Immature natural killer cell (primary cell): ENCODE results near the gene GRIK4. TPM values are rescaled to one million over a fixed set of nuclear protein-coding genes. Genes with fewer than 3 reads are reported as not detected.
"Not testable (repeated sequence)": the region's sequence is repeated elsewhere in the genome, so short reads cannot be mapped to it uniquely, and the experiment has no call there.

Source experiments
- DNase-seq, 3 donors: peaks; one replicate each; pipeline ENCODE4 v3.0.0; 2022; ENCODE audit warnings: mixed read lengths in 1 of 3
- H3K27ac Mint-ChIP-seq, 6 donors: one replicate each; pipeline ENCODE4 v1.8.0; 2020; ENCODE audit warnings: mixed read lengths in 6 of 6, mild to moderate bottlenecking in 5 of 6, inconsistent platforms in 4 of 6, moderate library complexity in 3 of 6
- H3K27me3 Mint-ChIP-seq, 3 donors: one replicate each; pipeline ENCODE4 v1.8.0; 2020 to 2021; ENCODE audit warnings: low read depth in 3 of 3, mild to moderate bottlenecking in 3 of 3, mixed read lengths in 3 of 3, moderate library complexity in 3 of 3, inconsistent platforms in 1 of 3
- H3K36me3 Mint-ChIP-seq, 3 donors: one replicate each; pipeline ENCODE4 v1.8.0; 2020; ENCODE audit warnings: mixed read lengths in 3 of 3, inconsistent platforms in 2 of 3, mild to moderate bottlenecking in 2 of 3
- H3K4me1 Mint-ChIP-seq, 2 donors: one replicate each; pipeline ENCODE4 v1.8.0; 2020; ENCODE audit warnings: inconsistent platforms in 2 of 2, mild to moderate bottlenecking in 2 of 2, mixed read lengths in 2 of 2, moderate library complexity in 1 of 2
- H3K4me3 Mint-ChIP-seq, 5 donors: one replicate each; pipeline ENCODE4 v1.8.0; 2020; ENCODE audit warnings: mild to moderate bottlenecking in 5 of 5, mixed read lengths in 5 of 5, inconsistent platforms in 3 of 5, moderate library complexity in 3 of 5
- H3K9me3 Mint-ChIP-seq, 6 donors: one replicate each; pipeline ENCODE4 v1.8.0; 2020; ENCODE audit warnings: mild to moderate bottlenecking in 6 of 6, mixed read lengths in 6 of 6, inconsistent platforms in 4 of 6, moderate library complexity in 3 of 6
- polyA plus RNA-seq, 3 donors: library from polyadenylated mRNA; unstranded; fragments of 300-500 nt; fragmentation: Illumina TruSeq; gene quantifications; one replicate each; pipeline ENCODE4 v1.2.3, GENCODE V29; 2021

GRIK4 gene
- polyA plus RNA-seq, 3 donors from 2014 or later = 0.85 to 3.6 (median 2.0) TPM

DNA sequence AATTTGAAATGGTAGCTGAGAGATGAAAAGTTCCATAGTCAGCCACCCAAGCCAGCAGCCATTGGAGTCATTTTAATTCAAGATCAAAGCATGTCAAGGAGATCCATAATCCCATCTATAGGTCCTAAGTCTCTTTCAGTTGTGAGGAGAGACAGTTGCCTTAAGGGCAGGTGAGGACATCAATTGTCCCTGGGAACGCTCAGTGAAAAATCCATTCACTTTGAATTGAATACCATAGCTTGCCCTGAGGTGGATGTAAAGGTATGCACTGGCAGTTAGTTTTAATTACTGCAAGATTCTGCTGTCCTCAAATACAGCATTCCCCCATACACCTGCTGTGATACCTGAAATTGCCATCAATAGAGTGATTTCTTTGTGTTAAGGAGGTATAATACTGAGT, 487.0 kb downstream of the GRIK4 start:
- Mint-ChIP-seq H3K27ac (no peak overlapping the region), H3K36me3 (no peaks in the 10 kb centered on the region), H3K27me3 (peaks cover 0 to 12% (median 2%) of the 10 kb centered on the region in 3 donors), H3K4me3 (no peak overlapping the region), H3K4me1 (no peaks in the 10 kb centered on the region), H3K9me3 (no peaks in the 10 kb centered on the region)
- DNase-seq = no peak

- Mint-ChIP-seq H3K4me3 (no peak overlapping the region), H3K36me3 (peaks cover 0 to 6% (median 0%) of the 10 kb centered on the region in 3 donors), H3K4me1 (no peaks in the 10 kb centered on the region), H3K27ac (no peak overlapping the region), H3K9me3 (no peaks in the 10 kb centered on the region), H3K27me3 (peaks cover 4 to 23% (median 14%) of the 10 kb centered on the region in 3 donors)
- no peak for DNase-seq
Measured at GRCh38 chr11:121004206-121004840, 492.8 kb downstream of the GRIK4 start.

- no peak for DNase-seq
- no peak overlapping the region for H3K27ac Mint-ChIP-seq
- no peak overlapping the region for H3K4me3 Mint-ChIP-seq
- no peaks in the 10 kb centered on the region for H3K4me1 Mint-ChIP-seq
- peaks cover 0 to 6% (median 0%) of the 10 kb centered on the region in 3 donors for H3K36me3 Mint-ChIP-seq
- peaks cover 8 to 17% (median 14%) of the 10 kb centered on the region in 3 donors for H3K27me3 Mint-ChIP-seq
- H3K9me3 Mint-ChIP-seq = no peaks in the 10 kb centered on the region
Measured at GRCh38 chr11:121006922-121007321, 495.4 kb downstream of the GRIK4 start.

GRCh38 chr11:121008551-121008950, 497.0 kb downstream of the GRIK4 start:
- Mint-ChIP-seq H3K27me3 (peaks cover 8 to 17% (median 16%) of the 10 kb centered on the region in 3 donors), H3K4me3 (no peak overlapping the region), H3K9me3 (no peaks in the 10 kb centered on the region), H3K36me3 (peaks cover 0 to 6% (median 0%) of the 10 kb centered on the region in 3 donors), H3K27ac (no peak overlapping the region), H3K4me1 (no peaks in the 10 kb centered on the region)
- no peak for DNase-seq

DNA sequence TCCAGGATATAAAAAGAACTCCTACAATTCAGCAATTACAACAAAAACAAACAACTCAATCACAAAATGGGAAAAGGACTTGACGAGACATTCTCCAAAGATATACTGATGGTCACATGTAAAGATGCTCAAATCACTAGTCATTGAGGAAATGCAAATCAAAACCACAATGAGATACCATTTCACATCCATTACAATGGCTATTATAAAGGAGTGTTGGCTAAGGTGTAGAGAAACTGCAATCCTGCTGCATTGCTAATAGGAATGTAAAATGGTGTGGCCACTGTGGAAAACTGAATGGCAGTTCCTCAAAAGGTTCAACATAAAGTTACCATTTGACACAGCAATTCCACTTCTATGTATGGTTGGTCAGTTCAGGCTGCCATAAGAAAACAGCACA, 500.5 kb downstream of the GRIK4 start:
- Mint-ChIP-seq H3K4me1 (no peaks in the 10 kb centered on the region), H3K27ac (peak overlapping the region in 1 of 6 donors; percentile 3), H3K9me3 (no peaks in the 10 kb centered on the region), H3K4me3 (no peak overlapping the region), H3K36me3 (peaks cover 0 to 6% (median 0%) of the 10 kb centered on the region in 3 donors), H3K27me3 (peaks cover 3 to 7% (median 7%) of the 10 kb centered on the region in 3 donors)
- no peak for DNase-seq

DNA sequence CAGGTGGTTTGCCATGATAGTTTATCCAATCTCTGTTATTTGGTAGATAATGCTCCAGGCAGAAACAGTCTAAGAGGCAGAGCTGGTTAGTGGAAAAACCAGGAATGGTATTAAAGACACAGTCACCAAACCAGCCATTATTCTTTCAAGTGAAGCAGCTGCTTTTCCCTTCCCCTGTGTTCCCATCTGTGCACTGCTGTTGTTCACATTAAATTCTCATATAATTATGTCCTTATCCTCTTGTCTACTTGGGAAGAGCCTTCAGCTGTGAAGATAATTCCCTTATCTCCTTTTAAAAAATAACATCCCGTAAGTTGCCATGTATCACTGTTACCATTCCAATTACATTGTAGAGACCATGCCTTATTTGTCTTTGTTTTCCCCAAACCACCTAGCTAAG, 507.2 kb downstream of the GRIK4 start:
- no peaks in the 10 kb centered on the region for H3K36me3 Mint-ChIP-seq
- H3K4me1 Mint-ChIP-seq = peaks cover 6 to 7% of the 10 kb centered on the region in 2 donors
- no peak for DNase-seq
- H3K4me3 Mint-ChIP-seq = no peak overlapping the region
- no peak overlapping the region for H3K27ac Mint-ChIP-seq
- H3K27me3 Mint-ChIP-seq = peaks cover 2 to 7% (median 3%) of the 10 kb centered on the region in 3 donors
- H3K9me3 Mint-ChIP-seq = no peaks in the 10 kb centered on the region

GRCh38 chr11:121021718-121022117, 510.2 kb downstream of the GRIK4 start:
- H3K27ac Mint-ChIP-seq, H3K4me3 Mint-ChIP-seq: not testable (repeated sequence)

DNA sequence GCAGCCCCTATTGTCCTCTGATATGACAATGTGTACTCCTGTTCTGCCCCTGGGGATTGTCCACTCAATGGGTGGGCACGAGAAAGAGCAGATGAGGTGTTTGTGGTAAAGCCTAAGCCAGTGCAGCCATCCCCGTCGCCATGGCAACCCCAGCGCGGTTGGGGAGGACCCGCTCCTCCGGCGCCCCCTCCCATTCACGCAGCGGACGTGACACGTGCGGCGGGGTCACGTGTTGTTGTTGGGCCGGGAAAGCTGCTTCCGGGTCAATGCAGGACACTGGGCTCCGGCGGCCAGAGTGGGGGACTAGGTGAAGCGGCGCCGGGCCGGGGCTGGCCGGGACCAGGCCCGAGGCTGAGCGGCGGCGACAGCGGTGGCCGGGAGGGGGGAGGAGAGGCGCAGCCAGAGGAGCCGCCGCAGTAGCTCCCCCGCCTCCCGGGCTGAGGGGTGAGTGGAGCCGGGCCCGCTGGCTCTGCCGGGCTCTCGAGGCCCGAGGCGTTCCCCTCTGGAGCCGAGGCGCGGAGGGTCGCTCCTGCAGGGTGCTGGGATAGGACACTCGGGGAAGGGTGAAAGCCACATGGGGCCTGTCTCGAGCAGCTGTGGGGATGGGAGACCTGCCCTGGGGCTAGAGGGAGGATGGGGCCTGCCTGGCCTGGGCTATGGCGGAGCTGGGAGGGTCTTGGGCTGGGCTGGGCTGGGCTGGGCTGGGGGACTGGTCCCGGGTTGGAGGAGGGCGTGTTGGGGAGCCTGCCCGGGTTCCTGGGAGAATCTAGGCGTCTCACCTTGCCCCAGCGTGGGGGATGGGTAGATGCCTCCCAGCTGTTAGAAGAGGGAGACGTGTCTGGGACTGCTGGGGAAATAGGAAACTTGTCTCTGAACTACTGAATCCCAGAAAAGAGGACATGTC, 512.6 kb downstream of the GRIK4 start, which contains the start of gene TBCEL:
TSS of gene TBCEL (plus strand) at position 255 of the 904 bp plus-strand sequence. CDS start 21,589 bp downstream, outside the sequence.
- Mint-ChIP-seq H3K27ac (peak within 1 kb of the TSS; percentile 36 to 93 (median 90)), H3K4me3 (peak within 1 kb of the TSS; percentile 74 to 89 (median 87)), H3K36me3 (no peaks in the 10 kb centered on the region), H3K4me1 (peaks cover 27 to 43% of the 10 kb centered on the region in 2 donors), H3K27me3 (peaks cover 5 to 6% (median 5%) of the 10 kb centered on the region in 3 donors), H3K9me3 (no peaks in the 10 kb centered on the region)
- peak; percentile 86 to 89 (median 88) for DNase-seq

More at GRCh38 chr11:121021718-121022117, 510.2 kb downstream of the GRIK4 start:
- not testable (repeated sequence) for H3K36me3 Mint-ChIP-seq, DNase-seq, H3K9me3 Mint-ChIP-seq, H3K27me3 Mint-ChIP-seq
- H3K4me1 Mint-ChIP-seq = peaks cover 23 to 33% of the 10 kb centered on the region in 2 donors

- Mint-ChIP-seq H3K9me3 (no peaks in the 10 kb centered on the region), H3K4me1 (peaks cover 31 to 48% of the 10 kb centered on the region in 2 donors), H3K4me3 (peak overlapping the region; percentile 74 to 89 (median 87))
Measured at GRCh38 chr11:121024989-121025388, 513.4 kb downstream of the GRIK4 start.

GRCh38 chr11:121029153-121029552, 517.6 kb downstream of the GRIK4 start:
- no peaks in the 10 kb centered on the region for H3K9me3 Mint-ChIP-seq
- H3K4me3 Mint-ChIP-seq = no peak overlapping the region
- peaks cover 0 to 4% (median 1%) of the 10 kb centered on the region in 3 donors for H3K27me3 Mint-ChIP-seq
- no peak overlapping the region for H3K27ac Mint-ChIP-seq
- H3K4me1 Mint-ChIP-seq = peaks cover 28 to 46% of the 10 kb centered on the region in 2 donors
- no peaks in the 10 kb centered on the region for H3K36me3 Mint-ChIP-seq
- no peak for DNase-seq

More at GRCh38 chr11:121024989-121025388, 513.4 kb downstream of the GRIK4 start:
- Mint-ChIP-seq H3K27ac (peak overlapping the region; percentile 36 to 93 (median 85)), H3K27me3 (peaks cover 5 to 6% (median 5%) of the 10 kb centered on the region in 3 donors), H3K36me3 (no peaks in the 10 kb centered on the region)
- DNase-seq = peak in 2 of 3 donors; percentile 6 to 13

GRCh38 chr11:121029813-121030445, 518.4 kb downstream of the GRIK4 start:
- Mint-ChIP-seq H3K27ac (peak overlapping the region in 2 of 6 donors; percentile 34 to 36), H3K36me3 (no peaks in the 10 kb centered on the region), H3K4me3 (no peak overlapping the region), H3K9me3 (no peaks in the 10 kb centered on the region), H3K27me3 (peaks cover 0 to 4% (median 0%) of the 10 kb centered on the region in 3 donors), H3K4me1 (peaks cover 21 to 40% of the 10 kb centered on the region in 2 donors)
- DNase-seq = no peak

DNA sequence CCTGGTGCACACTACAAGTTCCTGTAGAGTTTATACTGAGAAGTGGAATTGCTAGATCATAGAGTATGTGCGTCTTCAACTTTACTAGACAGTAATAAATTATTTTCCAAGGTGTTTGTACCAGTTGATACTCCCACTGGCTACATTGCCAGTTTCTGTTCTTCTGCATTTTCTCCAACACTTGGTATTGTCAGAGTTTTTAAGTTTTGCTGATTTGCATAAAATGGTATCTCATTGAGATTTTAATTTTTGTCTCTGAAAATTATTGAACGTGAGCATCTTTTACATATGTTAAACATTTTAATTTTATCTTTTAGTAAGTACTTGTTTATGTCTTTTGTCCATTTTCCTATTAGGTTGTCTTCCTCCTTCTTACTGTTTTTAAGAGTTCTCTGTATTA, 519.6 kb downstream of the GRIK4 start:
- no peaks in the 10 kb centered on the region for H3K9me3 Mint-ChIP-seq
- no peak overlapping the region for H3K4me3 Mint-ChIP-seq
- H3K27me3 Mint-ChIP-seq = peaks cover 0 to 4% (median 0%) of the 10 kb centered on the region in 3 donors
- DNase-seq = no peak
- no peaks in the 10 kb centered on the region for H3K36me3 Mint-ChIP-seq
- H3K4me1 Mint-ChIP-seq = peaks cover 17 to 40% of the 10 kb centered on the region in 2 donors
- no peak overlapping the region for H3K27ac Mint-ChIP-seq

- not testable (repeated sequence) for H3K27ac Mint-ChIP-seq, H3K9me3 Mint-ChIP-seq, H3K36me3 Mint-ChIP-seq, H3K4me3 Mint-ChIP-seq, DNase-seq, H3K27me3 Mint-ChIP-seq
- peaks cover 18 to 40% of the 10 kb centered on the region in 2 donors for H3K4me1 Mint-ChIP-seq
Measured at GRCh38 chr11:121031648-121032047, 520.1 kb downstream of the GRIK4 start.
